NCI-H2107 (cell line): ENCODE results near the gene SCFD1.
"Not testable (repeated sequence)": the region's sequence is repeated elsewhere in the genome, so short reads cannot be mapped to it uniquely, and the experiment has no call there.

Experiments
- DNase-seq: peaks from one replicate; lab custom pipeline; 2025; lab: John Stamatoyannopoulos, UW

The SCFD1 gene

GRCh38 chr14:30610787-30611343, 11.3 kb upstream of the SCFD1 start:
- DNase-seq = peak; percentile 73

DNA sequence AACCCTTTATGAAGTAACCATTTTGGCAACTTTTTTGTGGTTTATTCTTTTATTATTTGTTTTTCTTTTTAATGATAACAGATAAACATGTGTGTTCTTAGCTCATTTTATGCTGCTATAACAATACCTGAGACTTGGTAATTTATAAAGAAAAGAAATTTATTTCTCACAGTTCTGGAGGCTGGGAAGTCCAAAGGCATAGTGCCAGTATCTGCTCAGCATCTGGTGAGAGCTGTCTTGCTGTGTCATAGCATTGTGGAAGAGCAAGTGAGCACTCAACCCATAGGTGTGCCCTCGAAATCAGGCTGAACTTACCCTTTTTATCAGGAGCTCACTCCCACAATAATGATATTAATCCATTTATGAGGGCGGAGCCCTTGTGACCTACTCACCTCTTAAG, 8.0 kb upstream of the SCFD1 start:
- DNase-seq = no peak

DNA sequence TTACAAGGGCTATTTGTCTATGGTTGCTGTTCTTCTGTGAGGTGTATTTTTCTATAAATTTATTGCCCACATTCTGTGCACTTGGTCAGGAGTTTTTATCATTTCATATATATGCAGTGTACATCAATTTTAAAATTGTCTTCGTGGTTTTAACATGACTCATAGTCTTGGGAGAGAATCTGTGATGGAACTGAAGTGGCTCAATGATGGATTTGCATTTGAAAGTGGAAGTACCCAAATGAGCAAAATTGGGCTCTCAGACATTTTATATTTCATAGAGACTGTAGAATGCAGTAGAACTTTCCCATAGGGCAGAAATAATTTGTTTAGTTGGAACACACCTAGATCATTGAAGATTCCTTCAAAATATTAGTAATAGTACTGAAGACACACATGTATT, 1.9 kb upstream of the SCFD1 start:
- DNase-seq = no peak

- no peak for DNase-seq
These were observed 672 bp upstream of the SCFD1 start for GRCh38 chr14:30621354-30621939.

DNA sequence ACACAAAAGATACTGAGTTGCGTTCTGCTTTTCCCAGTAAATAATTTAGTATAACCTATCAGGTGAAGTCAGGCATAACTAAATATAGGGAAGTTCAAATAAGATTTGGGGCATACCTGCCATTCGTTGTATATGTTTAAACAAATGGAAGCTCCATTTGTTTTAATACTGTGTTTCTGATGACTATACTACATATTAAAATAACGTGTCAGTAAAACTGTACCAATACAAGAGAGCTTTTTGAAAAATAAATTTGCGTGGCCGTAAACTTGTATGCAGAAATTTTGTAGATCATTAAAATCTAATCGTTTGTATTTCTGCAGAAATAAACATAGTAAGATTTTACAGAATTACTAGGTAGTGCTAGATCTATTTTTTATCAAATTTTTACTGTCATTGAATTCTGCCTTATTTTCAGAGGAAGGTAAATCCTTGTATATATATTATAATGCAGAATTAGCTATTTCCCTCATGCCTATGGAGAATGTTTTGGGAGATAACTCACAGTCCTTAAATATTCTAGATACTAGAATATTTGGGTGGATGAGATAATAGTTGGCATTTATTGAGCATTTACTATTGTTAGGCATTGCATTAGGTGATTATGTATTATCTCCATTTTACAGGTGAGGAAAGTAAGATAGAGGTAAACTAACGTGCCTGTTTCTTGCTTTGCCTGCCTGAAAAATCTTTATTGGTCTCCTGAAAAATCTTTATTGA, 1.5 kb downstream of the SCFD1 start:
- DNase-seq = no peak

DNA sequence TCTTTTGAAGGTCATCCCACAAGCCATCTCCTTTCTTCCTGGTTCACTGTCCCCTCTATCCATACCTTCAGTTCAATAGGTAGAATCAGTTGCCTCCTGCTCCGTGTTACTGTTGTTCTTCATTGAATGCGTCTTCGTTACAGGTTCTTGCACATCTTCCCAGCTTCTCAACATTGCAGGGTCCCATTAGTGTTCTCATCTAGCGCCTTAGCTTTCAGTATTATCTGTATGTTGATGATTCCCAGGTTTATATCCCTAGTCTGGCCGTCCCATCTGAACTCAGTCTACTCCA, 2.0 kb downstream of the SCFD1 start:
- DNase-seq = no peak

GRCh38 chr14:30625533-30625932, 3.4 kb downstream of the SCFD1 start:
- DNase-seq = no peak

DNA sequence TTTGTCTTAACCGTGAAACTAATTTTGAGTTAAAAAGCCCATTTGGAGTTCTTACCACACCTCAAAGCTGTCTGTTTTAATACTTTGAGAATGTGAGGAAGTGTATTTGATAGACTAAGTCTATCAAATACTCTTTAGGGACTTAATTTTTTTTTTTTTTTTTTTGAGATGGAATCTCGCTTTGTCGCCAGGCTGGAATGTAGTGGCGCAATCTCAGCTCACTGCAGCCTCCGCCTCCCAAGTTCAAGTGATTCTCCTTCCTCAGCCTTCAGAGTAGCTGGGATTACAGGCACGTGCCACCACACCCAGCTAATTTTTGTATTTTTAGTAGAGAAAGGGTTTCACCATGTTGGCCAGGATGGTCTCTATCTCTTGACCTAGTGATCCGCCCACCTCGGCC, 7.3 kb downstream of the SCFD1 start:
- not testable (repeated sequence) for DNase-seq

- no peak for DNase-seq
These were observed 8.1 kb downstream of the SCFD1 start for GRCh38 chr14:30630248-30630647.

GRCh38 chr14:30632730-30633129, 10.6 kb downstream of the SCFD1 start:
- DNase-seq = no peak

DNA sequence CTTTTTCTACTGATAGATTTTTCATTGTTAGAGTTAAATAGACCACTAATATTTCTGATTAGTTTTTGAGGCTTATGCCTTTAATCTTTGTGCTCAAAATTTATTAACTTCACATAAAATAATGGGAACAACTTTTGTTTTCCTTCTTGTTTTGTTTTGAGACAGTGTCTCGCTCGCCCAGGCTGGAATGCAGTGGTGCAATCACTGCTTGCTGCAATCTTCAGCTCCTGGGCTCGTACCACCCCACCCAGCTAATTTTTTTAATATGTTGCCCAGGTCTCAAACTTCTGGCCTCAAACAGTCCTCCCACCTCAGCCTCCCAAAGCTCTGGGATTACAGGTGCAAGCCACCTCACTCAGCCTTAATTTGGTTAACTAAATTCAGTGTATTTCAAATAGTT, 16.8 kb downstream of the SCFD1 start:
- DNase-seq = no peak

GRCh38 chr14:30641207-30641606, 19.1 kb downstream of the SCFD1 start:
- no peak for DNase-seq

- not testable (repeated sequence) for DNase-seq
These were observed 22.3 kb downstream of the SCFD1 start for GRCh38 chr14:30644462-30644861.

GRCh38 chr14:30645600-30645999, 23.5 kb downstream of the SCFD1 start:
- DNase-seq = no peak

- DNase-seq = no peak
These were observed 26.4 kb downstream of the SCFD1 start for GRCh38 chr14:30648471-30648870.

DNA sequence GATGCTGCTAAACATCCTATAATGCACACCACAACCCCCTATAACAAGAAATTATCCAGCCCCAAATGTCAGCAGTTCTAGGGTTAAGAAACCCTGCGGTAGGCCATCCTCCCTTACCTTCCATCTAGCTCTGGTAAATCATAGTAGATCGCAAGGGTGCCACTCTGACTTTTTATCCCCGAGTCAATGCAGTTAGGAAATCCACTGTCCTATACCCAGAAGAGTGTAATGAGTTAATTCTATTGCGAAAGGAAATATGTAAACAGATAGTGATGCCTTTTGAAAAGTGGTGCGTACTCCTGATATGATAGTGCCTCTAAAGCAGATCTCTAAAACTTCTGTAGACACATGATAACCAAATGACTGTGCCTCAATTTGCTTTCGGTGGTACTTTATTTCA, 29.8 kb downstream of the SCFD1 start:
- no peak for DNase-seq

DNA sequence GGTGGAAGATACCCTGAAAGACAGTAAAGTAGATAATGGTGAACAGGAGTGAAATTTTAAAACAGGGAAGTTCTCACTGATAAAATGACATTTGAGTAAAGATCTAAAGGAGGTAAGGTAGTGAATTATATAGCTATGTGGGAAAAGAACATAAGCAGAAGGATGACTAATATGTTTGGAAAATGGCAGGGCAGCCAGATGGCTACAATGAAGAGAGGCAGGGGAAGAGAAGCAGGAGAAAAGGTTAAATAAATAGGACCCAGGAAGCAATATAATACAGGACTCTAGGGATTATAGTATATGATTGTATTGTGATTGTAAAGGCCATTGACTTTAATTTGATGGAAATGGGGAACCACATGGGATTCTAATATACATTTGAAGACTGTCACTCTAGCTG, 33.0 kb downstream of the SCFD1 start:
- no peak for DNase-seq

GRCh38 chr14:30655658-30656057, 33.5 kb downstream of the SCFD1 start:
- DNase-seq = no peak

- DNase-seq = no peak
These were observed 34.1 kb downstream of the SCFD1 start for GRCh38 chr14:30656190-30656632.

- no peak for DNase-seq
These were observed 34.9 kb downstream of the SCFD1 start for GRCh38 chr14:30657050-30657449.

DNA sequence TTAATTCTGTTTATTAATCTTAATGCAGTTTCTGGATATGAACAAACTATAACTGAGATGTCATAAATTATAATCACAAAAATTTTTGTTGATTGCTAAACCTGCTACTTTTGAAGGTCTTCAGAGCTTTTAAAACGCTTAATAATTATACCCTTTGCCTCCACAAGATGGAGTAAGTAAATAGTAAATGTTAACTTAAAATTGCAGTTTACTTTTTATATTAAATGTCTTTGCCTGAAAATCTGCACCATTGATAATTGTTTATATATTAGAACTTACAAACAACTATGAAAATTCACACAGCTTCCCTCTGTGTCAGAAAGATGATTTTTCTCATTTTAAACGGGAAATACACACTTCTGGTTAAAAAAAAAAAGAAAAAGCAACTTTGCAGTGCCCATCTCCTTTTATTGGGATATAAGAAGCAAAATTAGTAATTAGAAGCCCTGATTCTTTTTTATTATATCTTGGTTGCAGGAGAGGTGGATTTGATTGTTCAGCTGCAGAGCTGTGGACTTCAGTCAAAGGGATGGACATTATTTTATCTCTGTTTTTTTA, 35.6 kb downstream of the SCFD1 start:
- no peak for DNase-seq

DNA sequence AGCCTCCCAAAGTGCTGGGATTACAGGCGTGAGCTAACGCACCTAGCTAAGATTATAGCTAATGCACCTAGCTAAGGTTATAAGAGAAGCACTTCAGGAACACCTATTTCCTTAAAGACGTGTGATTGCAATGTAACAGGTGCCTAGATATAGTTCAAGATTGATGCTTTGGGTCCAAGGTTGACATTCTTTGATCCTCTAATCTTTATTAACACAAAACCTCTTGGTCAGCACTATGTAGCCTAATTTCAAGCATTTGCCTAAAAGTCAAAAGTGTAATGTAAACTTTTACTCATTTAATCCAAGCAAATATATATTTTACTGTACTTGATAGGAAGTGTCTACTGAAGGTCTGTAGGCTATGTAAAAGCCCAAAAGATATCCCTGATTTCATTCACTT, 36.5 kb downstream of the SCFD1 start:
- DNase-seq = no peak

- DNase-seq = no peak
These were observed 47.5 kb downstream of the SCFD1 start for GRCh38 chr14:30669594-30669993.

GRCh38 chr14:30673071-30673470, 51.0 kb downstream of the SCFD1 start:
- DNase-seq = no peak
